Thymus (tissue), 11 donors: ENCODE results near the gene AHCYL2. TPM values are rescaled to one million over a fixed set of nuclear protein-coding genes. Genes with fewer than 3 reads are reported as not detected.
"Not testable (repeated sequence)": the region's sequence is repeated elsewhere in the genome, so short reads cannot be mapped to it uniquely, and the experiment has no call there.

Source experiments
- DNase-seq, 9 donors: peaks; one replicate each; pipeline ENCODE4 v3.0.0-alpha.2; 2013; ENCODE audit warnings: low spot score in 9 of 9, low read depth in 6 of 9, missing footprints in 1 of 9
- H3K27ac ChIP-seq, 2 donors: one replicate each; pipeline ENCODE4 v1.5.1; 2013; ENCODE audit warnings: control low read depth in 1 of 2, low read depth in 1 of 2, low read length in 1 of 2, mild to moderate bottlenecking in 1 of 2, moderate library complexity in 1 of 2
- H3K27me3 ChIP-seq, 2 donors: one replicate each; pipeline ENCODE4 v1.5.1; 2013; ENCODE audit warnings: low read length in 1 of 2; ENCODE audit not compliant: control insufficient read depth in 2 of 2, insufficient read depth in 1 of 2
- H3K36me3 ChIP-seq, 2 donors: one replicate each; pipeline ENCODE4 v1.5.1; 2013; ENCODE audit warnings: low read length in 1 of 2, mild to moderate bottlenecking in 1 of 2, moderate library complexity in 1 of 2; ENCODE audit not compliant: control insufficient read depth in 2 of 2, insufficient read depth in 2 of 2
- H3K4me1 ChIP-seq, 2 donors: one replicate each; pipeline ENCODE4 v1.5.1; 2013; ENCODE audit warnings: low read length in 2 of 2; ENCODE audit not compliant: control insufficient read depth in 2 of 2, insufficient read depth in 2 of 2
- H3K4me3 ChIP-seq, 2 donors: one replicate each; pipeline ENCODE4 v1.5.1; 2013; ENCODE audit warnings: low read length in 2 of 2, control low read depth in 1 of 2, mild to moderate bottlenecking in 1 of 2
- H3K9me3 ChIP-seq, 2 donors: one replicate each; pipeline ENCODE4 v1.5.1; 2013; ENCODE audit warnings: low read length in 1 of 2, mild to moderate bottlenecking in 1 of 2; ENCODE audit not compliant: control insufficient read depth in 2 of 2, insufficient read depth in 1 of 2
- WGBS: extraction: QIAGEN DNeasy Blood & Tissue Kit; methylation state at CpG from one replicate; pipeline ENCODE4 v1.1.7; 2013; 5-methylcytosine and 5-hydroxymethylcytosine counted together
- polyA plus RNA-seq: library from polyadenylated mRNA; stranded (reverse); fragments of 200-250 nt; gene quantifications from one replicate; pipeline ENCODE4 v1.2.3, GENCODE V29; 2013
- total RNA-seq: library from RNA; stranded (reverse); fragments of 120-200 nt; gene quantifications from one replicate; pipeline ENCODE4 v1.2.4, GENCODE V29; 2013
- donor health status: healthy.

The AHCYL2 gene
- total and polyA plus RNA-seq, 2 donors, result 6.6 to 6.8 TPM

- H3K4me1 ChIP-seq, result peaks cover 0 to 5% of the 10 kb centered on the region in 2 donors
- H3K4me3 ChIP-seq, result no peak overlapping the region
- no peak for DNase-seq
- no peaks in the 10 kb centered on the region for H3K27me3 ChIP-seq
- no peak overlapping the region for H3K27ac ChIP-seq
- H3K36me3 ChIP-seq, result no peaks in the 10 kb centered on the region
- 89% methylated on average over 3 of the region's 3 CpGs for WGBS
- no peaks in the 10 kb centered on the region for H3K9me3 ChIP-seq
Observed at GRCh38 chr7:129341816-129342806, 117.3 kb downstream of the AHCYL2 start.

GRCh38 chr7:129343099-129343700 is 118.4 kb downstream of the AHCYL2 start:
- 42% methylated on average over 3 of the region's 3 CpGs for WGBS
- DNase-seq, result peak in 8 of 9 donors; percentile 18 to 69 (median 42)

GRCh38 chr7:129347330-129347729 is 122.5 kb downstream of the AHCYL2 start:
- H3K27me3 ChIP-seq, result no peaks in the 10 kb centered on the region
- no peak for DNase-seq
- WGBS, result 97% methylated on average over 2 of the region's 2 CpGs
- no peak overlapping the region for H3K27ac ChIP-seq
- H3K4me3 ChIP-seq, result no peak overlapping the region
- H3K4me1 ChIP-seq, result no peaks in the 10 kb centered on the region
- no peaks in the 10 kb centered on the region for H3K36me3 ChIP-seq
- no peaks in the 10 kb centered on the region for H3K9me3 ChIP-seq

More at GRCh38 chr7:129343099-129343700, 118.4 kb downstream of the AHCYL2 start:
- Histone ChIP-seq H3K9me3 (no peaks in the 10 kb centered on the region), H3K4me1 (peaks cover 0 to 5% of the 10 kb centered on the region in 2 donors), H3K36me3 (no peaks in the 10 kb centered on the region), H3K27ac (no peak overlapping the region), H3K27me3 (no peaks in the 10 kb centered on the region), H3K4me3 (no peak overlapping the region)

GRCh38 chr7:129348023-129348740 is 123.4 kb downstream of the AHCYL2 start:
- DNase-seq, result no peak
- Histone ChIP-seq H3K36me3 (no peaks in the 10 kb centered on the region), H3K4me1 (no peaks in the 10 kb centered on the region), H3K27ac (no peak overlapping the region), H3K27me3 (no peaks in the 10 kb centered on the region), H3K4me3 (no peak overlapping the region), H3K9me3 (no peaks in the 10 kb centered on the region)
- WGBS, result 99% methylated on average over 2 of the region's 2 CpGs

GRCh38 chr7:129351320-129351719 is 126.5 kb downstream of the AHCYL2 start:
- Histone ChIP-seq H3K4me1 (no peaks in the 10 kb centered on the region), H3K36me3 (no peaks in the 10 kb centered on the region), H3K27me3 (no peaks in the 10 kb centered on the region), H3K9me3 (no peaks in the 10 kb centered on the region), H3K4me3 (no peak overlapping the region), H3K27ac (no peak overlapping the region)
- WGBS, result 92% methylated on average over 3 of the region's 3 CpGs
- no peak for DNase-seq

GRCh38 chr7:129353104-129353503 is 128.3 kb downstream of the AHCYL2 start:
- H3K4me3 ChIP-seq, H3K4me1 ChIP-seq, H3K36me3 ChIP-seq, H3K27ac ChIP-seq, DNase-seq, H3K27me3 ChIP-seq, H3K9me3 ChIP-seq: not testable (repeated sequence)
- 97% methylated on average over 5 of the region's 5 CpGs for WGBS

GRCh38 chr7:129354428-129355157 is 129.8 kb downstream of the AHCYL2 start:
- Histone ChIP-seq H3K9me3 (no peaks in the 10 kb centered on the region), H3K36me3 (no peaks in the 10 kb centered on the region), H3K4me3 (no peak overlapping the region), H3K27me3 (no peaks in the 10 kb centered on the region), H3K4me1 (no peaks in the 10 kb centered on the region), H3K27ac (no peak overlapping the region)
- no peak for DNase-seq
- 94% methylated on average over 5 of the region's 5 CpGs for WGBS

GRCh38 chr7:129356176-129356575 is 131.3 kb downstream of the AHCYL2 start:
- Histone ChIP-seq H3K36me3 (no peaks in the 10 kb centered on the region), H3K9me3 (no peaks in the 10 kb centered on the region), H3K4me1 (no peaks in the 10 kb centered on the region), H3K27me3 (no peaks in the 10 kb centered on the region), H3K27ac (no peak overlapping the region), H3K4me3 (no peak overlapping the region)
- no peak for DNase-seq
